Adipocyte (in vitro differentiated cells): Measurements from ENCODE around the gene MYO1A.

Experiments
- DNase-seq: peaks from one replicate; pipeline ENCODE4 v3.0.0-alpha.2; 2015; ENCODE audit warnings: low read depth
- H3K27me3 ChIP-seq: replicated peaks from 2 replicates; pipeline ENCODE4 v1.7.0; 2013; ENCODE audit warnings: mild to moderate bottlenecking, low read length, moderate library complexity; ENCODE audit not compliant: control insufficient read depth, insufficient read depth
- H3K36me3 ChIP-seq: 2 replicates; pipeline ENCODE4 v1.7.0; 2013; ENCODE audit warnings: low read length, mild to moderate bottlenecking, moderate library complexity; ENCODE audit not compliant: control insufficient read depth, insufficient read depth, severe bottlenecking
- H3K4me1 ChIP-seq: 2 replicates; pipeline ENCODE4 v1.7.0; 2013; ENCODE audit warnings: mild to moderate bottlenecking, low read length, moderate library complexity; ENCODE audit not compliant: control insufficient read depth, insufficient read depth
- H3K4me3 ChIP-seq: 2 replicates; pipeline ENCODE4 v1.7.0; 2013; ENCODE audit warnings: mild to moderate bottlenecking, low read length, moderate library complexity
- H3K9ac ChIP-seq: 2 replicates; pipeline ENCODE4 v1.7.0; 2013; ENCODE audit warnings: mild to moderate bottlenecking, low read length, moderate library complexity
- H3K9me3 ChIP-seq: 2 replicates; pipeline ENCODE4 v1.7.0; 2013; ENCODE audit warnings: mild to moderate bottlenecking, low read length, moderate library complexity; ENCODE audit not compliant: control insufficient read depth

MYO1A gene

GRCh38 chr12:57049890-57050289, at the start of gene MYO1A:
TSS of gene MYO1A (minus strand) at chr12:57050129. CDS start at chr12:57048323, 1,806 bp downstream.
- peaks cover 46% of the 10 kb centered on the region for H3K27me3 ChIP-seq
- DNase-seq: peak; percentile 10
- no peaks in the 10 kb centered on the region for H3K4me1 ChIP-seq
- H3K9ac ChIP-seq: no peak within 1 kb of the TSS
- no peaks in the 10 kb centered on the region for H3K9me3 ChIP-seq
- no peaks in the 10 kb centered on the region for H3K36me3 ChIP-seq
- no peak within 1 kb of the TSS for H3K4me3 ChIP-seq

DNA sequence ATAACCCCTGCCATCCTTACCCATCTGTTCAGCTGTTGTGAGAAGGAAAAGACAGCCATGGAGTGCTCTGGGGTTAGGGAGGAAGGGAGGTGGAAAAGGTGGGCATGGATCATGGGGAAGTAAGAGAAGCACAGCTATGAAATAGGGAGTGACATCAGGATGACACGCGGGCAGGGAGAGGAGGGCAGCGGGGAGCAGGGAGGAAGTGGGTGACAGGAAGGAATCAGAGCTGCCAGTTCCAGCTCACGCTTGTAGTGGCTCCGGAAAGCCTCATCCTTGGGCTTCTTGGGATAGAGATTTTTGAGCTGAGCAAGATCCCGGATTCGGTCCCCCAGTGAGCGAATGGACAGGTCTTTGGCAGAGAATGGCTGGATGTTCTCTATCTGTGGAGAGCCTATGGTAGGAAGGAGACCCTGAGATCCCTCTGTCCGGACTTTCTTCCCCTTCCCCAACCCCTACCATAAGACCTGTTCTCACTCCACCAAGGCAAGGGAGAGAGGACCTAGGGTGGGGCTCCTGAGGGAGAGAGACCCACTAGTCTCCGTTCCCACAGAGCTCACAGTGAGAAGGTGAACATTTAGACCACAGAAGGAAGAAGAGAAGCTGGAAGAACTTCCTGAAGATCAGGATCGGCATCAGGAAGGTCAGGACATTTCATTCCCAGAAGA, 49.3 kb upstream of the MYO1A start:
- H3K27me3 ChIP-seq: no peaks in the 10 kb centered on the region
- no peaks in the 10 kb centered on the region for H3K9me3 ChIP-seq
- peak overlapping the region; percentile 7 for H3K9ac ChIP-seq
- H3K4me3 ChIP-seq: no peak overlapping the region
- DNase-seq: no peak
- peaks cover 20% of the 10 kb centered on the region for H3K4me1 ChIP-seq
- peaks cover 75% of the 10 kb centered on the region for H3K36me3 ChIP-seq

DNA sequence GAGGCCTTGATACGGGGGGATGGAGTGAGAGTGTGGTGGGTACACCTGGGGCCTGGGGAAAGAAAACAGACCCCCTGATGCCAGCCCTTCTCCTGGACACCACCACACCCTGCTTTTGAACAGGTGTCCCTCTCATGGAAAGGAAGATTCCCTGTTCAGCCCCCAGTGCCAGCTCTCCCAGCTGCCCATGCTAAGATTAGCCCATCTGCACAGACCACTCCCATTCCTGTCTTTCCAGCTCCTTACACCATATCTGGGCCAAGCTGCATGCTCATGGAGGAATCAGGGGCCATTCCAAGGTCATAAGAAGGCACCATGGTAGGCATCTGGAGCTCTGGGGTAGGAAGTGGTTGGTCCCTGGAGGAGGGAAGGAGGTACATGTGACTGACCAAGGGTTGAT, 48.6 kb upstream of the MYO1A start:
- Histone ChIP-seq H3K27me3 (no peaks in the 10 kb centered on the region), H3K9me3 (no peaks in the 10 kb centered on the region), H3K36me3 (peaks cover 71% of the 10 kb centered on the region), H3K4me3 (no peak overlapping the region), H3K4me1 (peaks cover 18% of the 10 kb centered on the region), H3K9ac (no peak overlapping the region)
- DNase-seq: no peak

DNA sequence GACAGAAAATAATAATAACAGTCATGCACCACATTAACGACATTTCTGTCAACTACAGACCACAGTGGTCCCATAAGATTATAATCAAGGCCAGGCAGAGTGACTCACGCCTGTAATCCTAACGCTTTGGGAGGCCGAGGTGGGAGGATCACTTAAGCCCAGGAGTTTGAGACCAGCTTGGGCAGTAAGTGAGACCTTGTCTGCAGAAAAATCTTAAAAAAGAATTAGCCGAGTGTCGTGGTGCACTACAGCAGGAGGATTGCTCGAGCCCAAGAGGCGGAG, 47.6 kb upstream of the MYO1A start:
- Histone ChIP-seq H3K4me1 (peaks cover 26% of the 10 kb centered on the region), H3K4me3 (no peak overlapping the region), H3K36me3 (peaks cover 79% of the 10 kb centered on the region), H3K27me3 (no peaks in the 10 kb centered on the region), H3K9ac (no peak overlapping the region), H3K9me3 (no peaks in the 10 kb centered on the region)
- no peak for DNase-seq

GRCh38 chr12:57096748-57097553, 47.0 kb upstream of the MYO1A start:
- peaks cover 31% of the 10 kb centered on the region for H3K4me1 ChIP-seq
- no peaks in the 10 kb centered on the region for H3K9me3 ChIP-seq
- no peak overlapping the region for H3K9ac ChIP-seq
- no peak overlapping the region for H3K4me3 ChIP-seq
- no peak for DNase-seq
- H3K27me3 ChIP-seq: no peaks in the 10 kb centered on the region
- H3K36me3 ChIP-seq: peaks cover 79% of the 10 kb centered on the region

DNA sequence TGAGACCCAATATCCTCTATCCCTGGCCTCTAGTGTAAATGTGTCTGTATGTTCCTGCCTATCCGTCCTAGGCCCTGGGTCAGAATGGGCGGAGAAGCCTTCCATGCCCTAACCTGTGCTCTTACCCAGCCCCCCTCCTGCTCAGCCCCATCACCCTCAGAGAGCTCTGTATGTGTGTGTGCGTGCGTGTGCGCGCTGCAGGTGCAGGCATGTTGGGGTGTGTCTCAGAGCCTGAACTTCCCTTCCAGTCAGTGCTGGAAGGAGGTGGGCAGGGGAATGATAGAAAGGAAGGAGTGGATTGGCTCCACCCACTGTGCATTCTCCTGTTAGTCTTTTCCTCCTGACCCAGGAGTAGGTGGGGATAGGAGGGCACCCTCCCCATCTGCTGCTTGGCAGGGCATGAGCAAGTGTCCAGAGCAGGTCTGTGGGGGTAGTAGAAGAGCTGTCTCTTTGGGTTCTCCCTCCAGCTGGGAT, 46.2 kb upstream of the MYO1A start:
- H3K4me1 ChIP-seq: peaks cover 34% of the 10 kb centered on the region
- H3K4me3 ChIP-seq: no peak overlapping the region
- no peak overlapping the region for H3K9ac ChIP-seq
- no peaks in the 10 kb centered on the region for H3K9me3 ChIP-seq
- no peaks in the 10 kb centered on the region for H3K27me3 ChIP-seq
- H3K36me3 ChIP-seq: peaks cover 84% of the 10 kb centered on the region
- DNase-seq: no peak

DNA sequence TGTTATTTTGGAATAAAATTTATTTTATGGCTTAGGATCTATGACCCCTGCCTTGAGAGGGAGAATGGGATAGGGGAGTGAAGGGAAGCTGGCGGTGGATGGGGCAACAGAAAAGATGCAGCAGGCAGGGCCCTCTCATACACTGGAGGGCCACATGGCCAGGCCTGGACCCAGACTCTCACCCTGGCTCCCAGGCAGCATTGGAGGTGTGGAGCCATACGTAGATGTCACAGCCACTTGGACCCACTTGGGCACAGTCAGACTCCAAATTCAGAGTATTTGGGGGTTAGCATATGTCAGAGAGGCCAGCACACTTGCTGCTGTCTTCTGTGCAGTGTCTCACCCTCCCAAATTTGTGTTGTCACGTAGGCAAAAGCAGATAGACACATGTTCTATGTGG, 45.5 kb upstream of the MYO1A start:
- Histone ChIP-seq H3K36me3 (peaks cover 88% of the 10 kb centered on the region), H3K9ac (peak overlapping the region; percentile 34), H3K4me1 (peaks cover 41% of the 10 kb centered on the region), H3K4me3 (no peak overlapping the region), H3K27me3 (no peaks in the 10 kb centered on the region), H3K9me3 (no peaks in the 10 kb centered on the region)
- no peak for DNase-seq

DNA sequence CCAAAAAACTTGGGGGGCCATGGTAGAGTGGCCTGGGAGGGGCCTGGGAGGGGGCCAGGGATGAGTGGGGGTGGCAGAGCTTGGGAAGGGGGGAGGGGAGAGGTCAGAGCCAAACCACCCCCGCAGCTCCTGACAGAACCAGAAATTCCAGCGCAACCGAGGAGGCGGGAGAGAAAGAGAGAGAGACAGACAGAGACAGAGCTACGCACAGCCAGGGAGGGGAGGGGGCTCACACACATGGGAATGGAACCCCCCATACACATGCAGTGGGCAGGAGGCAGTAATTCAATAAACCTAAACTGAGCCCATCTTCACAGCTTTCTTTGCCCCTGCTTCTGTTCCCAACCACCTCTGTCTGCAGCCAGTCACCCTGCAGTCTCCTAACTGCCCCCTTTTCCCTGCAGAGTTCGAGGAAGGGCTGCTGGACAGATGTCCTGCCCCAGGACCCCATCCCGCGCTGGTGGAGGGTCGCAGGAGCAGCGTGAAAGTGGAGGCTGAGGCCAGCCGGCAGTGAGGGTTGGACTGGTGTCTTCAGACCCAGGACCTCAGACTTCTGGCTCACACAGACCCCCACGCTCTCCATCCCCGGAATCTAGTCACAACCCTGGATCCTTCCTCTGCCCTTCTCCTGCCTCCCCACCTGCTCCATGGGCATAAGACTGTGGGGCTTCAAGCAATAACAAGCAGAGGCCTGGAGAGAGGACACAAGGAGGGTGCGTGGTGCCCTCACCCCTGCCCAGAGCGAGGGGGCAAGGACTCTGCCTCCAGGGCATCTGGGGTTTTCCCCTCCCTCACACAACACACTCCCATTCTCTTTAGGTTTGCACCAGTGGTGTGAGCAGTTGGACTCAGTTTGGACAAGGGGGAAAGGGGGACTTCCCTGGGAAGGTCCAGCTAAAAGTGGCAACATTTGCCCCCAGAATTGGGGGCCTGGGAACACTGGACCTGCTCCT, 44.6 kb upstream of the MYO1A start:
- Histone ChIP-seq H3K4me3 (no peak overlapping the region), H3K27me3 (no peaks in the 10 kb centered on the region)

DNA sequence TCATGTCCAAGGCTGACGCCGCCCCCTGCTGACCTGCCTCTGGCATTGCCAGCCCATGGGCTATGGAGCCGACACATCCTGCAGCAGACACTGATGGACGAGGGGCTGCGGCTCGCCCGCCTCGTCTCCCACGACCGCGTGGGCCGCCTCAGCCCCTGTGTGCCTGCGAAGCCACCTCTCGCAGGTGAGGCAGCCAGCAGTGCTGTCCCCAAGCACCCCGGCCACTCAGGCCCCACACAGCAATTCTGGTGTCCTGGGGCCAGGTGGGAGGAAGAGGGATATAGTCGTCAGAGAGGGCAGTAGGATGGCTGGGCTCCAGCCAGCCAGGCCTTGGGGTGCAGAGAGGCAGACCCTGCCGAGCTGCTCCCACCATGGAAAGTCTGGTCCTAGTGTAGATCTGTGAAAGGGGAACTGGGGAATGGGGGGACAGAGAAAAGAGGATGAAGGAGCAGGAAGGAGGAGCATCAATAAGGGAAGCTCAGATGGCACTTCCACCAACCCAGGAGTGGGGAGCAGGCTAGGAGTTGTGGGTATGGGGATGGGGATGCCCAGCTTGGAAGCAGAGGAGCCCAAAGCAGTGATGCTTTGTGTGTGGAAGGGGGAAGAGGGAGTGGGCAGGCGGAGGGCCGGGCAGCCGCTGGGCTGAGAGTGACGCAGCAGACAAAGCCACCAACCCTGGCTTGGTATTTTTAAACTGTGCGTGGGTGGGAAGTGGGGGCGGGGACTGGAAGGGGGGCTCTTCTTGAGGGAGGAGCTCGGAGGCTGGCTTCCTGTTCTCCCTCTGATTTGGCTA, 43.7 kb upstream of the MYO1A start:
- no peaks in the 10 kb centered on the region for H3K27me3 ChIP-seq
- peaks cover 72% of the 10 kb centered on the region for H3K36me3 ChIP-seq
- H3K9ac ChIP-seq: peak overlapping the region; percentile 71
- peak overlapping the region; percentile 61 for H3K4me3 ChIP-seq
- peaks cover 39% of the 10 kb centered on the region for H3K4me1 ChIP-seq
- no peaks in the 10 kb centered on the region for H3K9me3 ChIP-seq
- peak; percentile 86 for DNase-seq

More for the DNA sequence above, 44.6 kb upstream of the MYO1A start:
- peaks cover 42% of the 10 kb centered on the region for H3K4me1 ChIP-seq
- peaks cover 80% of the 10 kb centered on the region for H3K36me3 ChIP-seq
- DNase-seq: no peak
- H3K9me3 ChIP-seq: no peaks in the 10 kb centered on the region
- H3K9ac ChIP-seq: peak overlapping the region; percentile 34

- Histone ChIP-seq H3K36me3 (peaks cover 66% of the 10 kb centered on the region), H3K4me3 (peak overlapping the region; percentile 61), H3K9ac (peak overlapping the region; percentile 98), H3K27me3 (no peaks in the 10 kb centered on the region), H3K4me1 (peaks cover 42% of the 10 kb centered on the region), H3K9me3 (no peaks in the 10 kb centered on the region)
- no peak for DNase-seq
Measured at GRCh38 chr12:57092876-57093414, 43.0 kb upstream of the MYO1A start.
